Stomach smooth muscle (tissue), 2 donors: ENCODE measurements around the gene CDK6.
"Not testable (repeated sequence)": the region's sequence is repeated elsewhere in the genome, so short reads cannot be mapped to it uniquely, and the experiment has no call there.

Experiments
- H3K27ac ChIP-seq: one replicate; pipeline ENCODE4 v1.7.0; 2013; ENCODE audit warnings: mild to moderate bottlenecking, low read length, inconsistent platforms
- H3K27me3 ChIP-seq, 2 donors: one replicate each; pipeline ENCODE4 v1.7.0; 2013; ENCODE audit warnings: low read length in 2 of 2; ENCODE audit not compliant: insufficient read depth in 2 of 2, control insufficient read depth in 1 of 2
- H3K36me3 ChIP-seq, 2 donors: one replicate each; pipeline ENCODE4 v1.7.0; 2013; ENCODE audit warnings: low read length in 2 of 2; ENCODE audit not compliant: control insufficient read depth in 2 of 2, insufficient read depth in 2 of 2
- H3K4me1 ChIP-seq: one replicate; pipeline ENCODE4 v1.7.0; 2013; ENCODE audit warnings: low read length; ENCODE audit not compliant: control insufficient read depth, insufficient read depth
- H3K4me3 ChIP-seq, 2 donors: one replicate each; pipeline ENCODE4 v1.7.0; 2013; ENCODE audit warnings: low read length in 2 of 2
- H3K9ac ChIP-seq, 2 donors: one replicate each; pipeline ENCODE4 v1.7.0; 2013; ENCODE audit warnings: low read length in 2 of 2, mild to moderate bottlenecking in 1 of 2
- H3K9me3 ChIP-seq, 2 donors: one replicate each; pipeline ENCODE4 v1.7.0; 2013; ENCODE audit warnings: low read length in 2 of 2; ENCODE audit not compliant: control insufficient read depth in 2 of 2
- donor health status: healthy.
- donor health status: Pancreatic carcinoma.

Gene CDK6

DNA sequence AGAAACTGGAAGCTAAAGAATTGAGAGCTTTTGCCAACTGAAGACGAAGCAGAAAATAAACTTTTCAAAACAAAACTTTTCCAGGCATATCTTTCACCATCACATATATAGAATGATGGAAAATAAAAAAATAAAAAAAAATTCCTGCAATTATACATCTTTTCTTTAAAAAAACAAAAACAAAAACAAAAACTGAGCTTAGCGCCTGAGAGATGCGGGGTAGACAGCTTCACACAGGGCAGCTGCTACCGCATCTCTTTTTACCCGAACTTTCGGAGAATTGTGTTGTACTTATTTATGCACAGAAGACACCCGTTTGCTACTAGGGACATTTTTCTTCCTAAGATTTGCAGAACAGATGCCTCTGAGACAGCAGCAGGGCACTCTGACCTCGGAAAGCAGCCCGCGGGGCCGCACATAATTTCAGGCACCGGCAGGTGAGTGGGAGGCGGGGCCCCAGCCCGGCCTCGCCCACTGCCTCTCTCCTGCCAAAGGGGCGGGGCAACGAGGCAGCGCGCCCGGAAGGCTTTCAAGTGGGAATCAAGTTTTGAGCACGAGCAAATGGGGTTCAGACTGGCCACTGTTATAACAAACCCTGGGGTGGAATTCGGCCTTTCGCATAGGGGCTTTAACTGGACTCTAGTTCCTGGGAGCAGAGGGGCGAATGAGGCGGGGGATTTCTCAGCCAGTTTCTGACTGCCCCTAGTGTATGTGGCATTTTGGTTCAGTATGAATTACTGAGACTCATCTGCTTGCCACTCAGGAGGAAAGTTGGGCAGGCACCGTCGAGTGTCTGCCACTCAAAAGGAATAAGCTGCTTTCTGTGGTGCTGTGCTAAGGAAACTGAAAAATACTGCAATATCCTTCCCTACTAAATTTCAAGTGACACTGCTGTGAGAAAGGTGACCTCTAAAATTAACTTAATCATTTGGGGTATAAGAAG, 227.7 kb downstream of the CDK6 start:
- no peaks in the 10 kb centered on the region for H3K27me3 ChIP-seq
- H3K36me3 ChIP-seq = no peaks in the 10 kb centered on the region
- H3K4me3 ChIP-seq = no peak overlapping the region
- no peaks in the 10 kb centered on the region for H3K4me1 ChIP-seq
- no peaks in the 10 kb centered on the region for H3K9me3 ChIP-seq
- H3K27ac ChIP-seq = no peak overlapping the region
- no peak overlapping the region for H3K9ac ChIP-seq

DNA sequence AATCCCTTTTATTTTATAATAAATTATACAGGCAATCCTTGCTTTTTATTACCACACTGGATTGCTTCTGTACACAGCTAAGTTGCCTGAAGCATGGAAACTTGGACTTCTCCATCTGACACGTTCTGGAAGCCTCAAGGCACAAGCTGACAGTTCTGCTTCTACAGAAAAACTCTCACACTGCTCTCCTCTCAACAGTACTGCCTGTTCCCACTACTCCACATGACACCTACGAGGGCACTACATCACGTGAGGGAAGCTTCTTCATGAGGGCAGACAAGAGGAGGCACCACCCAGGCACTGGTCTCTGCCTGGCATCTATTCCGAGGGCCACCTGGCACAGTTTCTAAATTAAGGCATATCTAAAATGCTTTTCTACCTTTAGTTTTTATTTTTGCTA, 229.4 kb downstream of the CDK6 start:
- H3K27ac ChIP-seq = no peak overlapping the region
- H3K9ac ChIP-seq = no peak overlapping the region
- no peaks in the 10 kb centered on the region for H3K27me3 ChIP-seq
- H3K4me1 ChIP-seq = no peaks in the 10 kb centered on the region
- no peaks in the 10 kb centered on the region for H3K36me3 ChIP-seq
- H3K9me3 ChIP-seq = no peaks in the 10 kb centered on the region
- no peak overlapping the region for H3K4me3 ChIP-seq

DNA sequence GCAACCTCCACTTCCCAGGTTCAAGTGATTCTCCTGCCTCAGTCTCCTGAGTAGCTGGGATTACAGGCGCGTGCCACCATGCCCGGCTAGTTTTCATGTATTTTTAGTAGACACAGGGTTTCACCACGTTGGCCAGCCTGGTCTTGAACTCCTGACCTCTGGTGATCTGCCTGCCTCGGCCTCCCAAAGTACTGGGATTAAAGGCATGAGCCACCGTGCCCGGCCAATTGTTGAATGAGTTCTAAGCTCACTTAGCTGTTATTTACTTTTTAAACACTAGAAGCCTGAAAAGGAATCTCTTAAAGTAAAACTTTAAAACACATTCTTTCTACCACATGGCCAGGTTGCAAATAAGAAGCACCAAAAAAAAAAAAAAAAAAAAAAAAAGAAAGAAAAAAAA, 231.9 kb downstream of the CDK6 start:
- H3K27me3 ChIP-seq, H3K9ac ChIP-seq, H3K9me3 ChIP-seq, H3K27ac ChIP-seq, H3K36me3 ChIP-seq, H3K4me3 ChIP-seq, H3K4me1 ChIP-seq: not testable (repeated sequence)

DNA sequence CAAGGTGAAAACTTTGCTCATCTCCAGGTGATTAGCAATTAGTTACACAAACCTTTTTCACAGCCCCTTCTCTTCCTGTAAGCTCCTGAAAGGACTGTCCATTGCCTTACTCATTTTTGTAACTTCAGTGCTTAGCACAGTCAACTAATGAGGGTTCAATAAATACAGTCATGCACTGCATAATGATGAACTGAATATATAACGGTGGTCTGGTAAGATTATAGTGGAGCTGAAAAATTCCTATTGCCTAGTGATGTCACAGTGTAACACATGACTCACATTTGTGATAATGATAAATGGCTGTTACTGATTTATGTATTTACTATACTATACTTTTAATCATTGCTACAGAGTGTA, 233.3 kb downstream of the CDK6 start:
- H3K36me3 ChIP-seq = no peaks in the 10 kb centered on the region
- no peak overlapping the region for H3K9ac ChIP-seq
- no peak overlapping the region for H3K4me3 ChIP-seq
- no peaks in the 10 kb centered on the region for H3K9me3 ChIP-seq
- H3K27me3 ChIP-seq = no peaks in the 10 kb centered on the region
- H3K4me1 ChIP-seq = no peaks in the 10 kb centered on the region
- no peak overlapping the region for H3K27ac ChIP-seq

DNA sequence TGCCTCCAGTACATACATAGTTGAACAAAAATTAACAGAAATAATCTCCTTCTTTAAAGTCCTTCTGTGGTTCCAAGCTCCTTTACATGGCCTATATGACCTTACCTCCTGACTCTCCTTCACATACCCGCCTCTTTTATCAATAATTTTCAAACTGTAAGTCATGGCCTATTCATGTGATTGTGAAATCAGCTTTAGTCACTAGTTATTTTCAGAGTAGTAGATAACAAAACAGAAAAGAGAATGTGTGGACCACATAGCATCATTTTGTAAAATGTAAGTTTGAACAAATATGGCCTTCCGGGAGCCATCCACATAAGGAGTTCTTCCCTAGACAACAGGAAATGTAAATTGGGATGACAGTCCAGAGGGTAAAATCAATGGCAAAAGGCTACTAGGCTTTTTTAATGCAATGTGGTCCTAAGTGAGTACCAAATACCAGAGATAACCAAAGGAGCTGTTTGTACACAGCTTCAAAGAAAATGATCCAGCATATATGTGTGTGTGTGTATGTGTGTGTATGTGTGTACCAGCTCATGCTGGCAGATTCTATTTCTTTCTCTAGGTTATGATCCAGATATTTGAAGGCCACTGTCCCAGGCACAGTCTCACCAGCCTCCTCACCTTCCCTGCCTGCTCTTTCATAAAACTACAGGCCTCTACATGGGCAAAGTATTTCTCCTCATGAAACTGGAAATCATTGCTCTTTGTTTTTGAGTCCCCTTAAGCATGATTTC, 233.9 kb downstream of the CDK6 start:
- Histone ChIP-seq H3K4me1 (no peaks in the 10 kb centered on the region), H3K9me3 (no peaks in the 10 kb centered on the region), H3K27me3 (no peaks in the 10 kb centered on the region), H3K27ac (no peak overlapping the region), H3K36me3 (no peaks in the 10 kb centered on the region), H3K4me3 (no peak overlapping the region), H3K9ac (no peak overlapping the region)

DNA sequence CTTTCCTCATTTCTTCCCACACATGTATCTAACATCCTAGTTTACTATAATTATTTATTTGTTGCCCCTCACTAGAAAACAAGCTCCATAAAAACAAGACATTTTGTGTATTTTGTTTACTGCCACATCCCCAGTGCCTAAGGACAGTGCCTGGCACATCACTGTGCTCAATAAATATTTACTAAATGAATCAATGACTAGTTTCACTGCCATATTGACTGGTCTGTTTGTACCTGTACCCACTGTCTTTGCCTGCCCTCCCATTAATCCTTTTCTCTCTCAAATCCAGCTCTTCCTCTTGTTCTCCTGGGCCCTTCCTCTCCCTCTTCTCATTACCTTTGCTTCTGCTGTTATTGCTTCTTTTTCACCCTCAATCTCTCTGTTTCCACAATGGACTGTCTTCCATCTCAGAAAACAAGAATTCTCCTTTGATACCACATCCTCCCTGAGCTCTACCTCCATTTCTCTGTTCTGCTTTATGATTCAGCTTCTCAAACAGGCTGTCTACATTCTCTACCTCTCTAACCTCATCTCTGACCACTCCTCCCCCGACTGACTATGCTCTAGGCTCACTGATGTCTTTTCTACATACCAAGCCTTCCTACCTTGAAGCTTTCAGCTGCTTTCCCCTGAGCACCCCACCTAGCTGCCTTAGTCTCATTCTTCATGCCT, 237.9 kb downstream of the CDK6 start:
- H3K27me3 ChIP-seq = no peaks in the 10 kb centered on the region
- H3K4me3 ChIP-seq = no peak overlapping the region
- no peaks in the 10 kb centered on the region for H3K36me3 ChIP-seq
- H3K9me3 ChIP-seq = no peaks in the 10 kb centered on the region
- H3K4me1 ChIP-seq = no peaks in the 10 kb centered on the region
- no peak overlapping the region for H3K9ac ChIP-seq
- H3K27ac ChIP-seq = no peak overlapping the region

DNA sequence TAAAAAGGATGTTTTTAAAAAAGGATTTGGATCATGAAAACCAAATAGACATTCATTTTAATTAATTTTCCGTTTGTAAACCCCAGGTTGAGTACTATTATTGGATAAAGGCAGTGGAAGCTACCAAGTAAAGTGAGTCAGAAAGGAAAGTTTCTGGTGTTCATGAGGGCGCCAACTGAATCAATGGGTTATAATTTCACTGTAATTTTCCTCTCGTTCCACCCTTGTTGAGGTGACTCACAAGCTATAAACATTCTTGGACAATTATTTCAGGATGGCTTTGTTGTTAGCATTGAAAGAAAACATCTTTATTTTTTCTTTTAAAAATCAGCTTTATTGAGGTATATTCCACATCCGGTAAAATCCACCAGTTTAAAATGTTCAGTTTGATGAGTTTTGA, 241.1 kb downstream of the CDK6 start:
- no peak overlapping the region for H3K9ac ChIP-seq
- no peaks in the 10 kb centered on the region for H3K9me3 ChIP-seq
- no peak overlapping the region for H3K4me3 ChIP-seq
- peaks cover 3% of the 10 kb centered on the region for H3K4me1 ChIP-seq
- H3K36me3 ChIP-seq = no peaks in the 10 kb centered on the region
- H3K27ac ChIP-seq = no peak overlapping the region
- no peaks in the 10 kb centered on the region for H3K27me3 ChIP-seq

DNA sequence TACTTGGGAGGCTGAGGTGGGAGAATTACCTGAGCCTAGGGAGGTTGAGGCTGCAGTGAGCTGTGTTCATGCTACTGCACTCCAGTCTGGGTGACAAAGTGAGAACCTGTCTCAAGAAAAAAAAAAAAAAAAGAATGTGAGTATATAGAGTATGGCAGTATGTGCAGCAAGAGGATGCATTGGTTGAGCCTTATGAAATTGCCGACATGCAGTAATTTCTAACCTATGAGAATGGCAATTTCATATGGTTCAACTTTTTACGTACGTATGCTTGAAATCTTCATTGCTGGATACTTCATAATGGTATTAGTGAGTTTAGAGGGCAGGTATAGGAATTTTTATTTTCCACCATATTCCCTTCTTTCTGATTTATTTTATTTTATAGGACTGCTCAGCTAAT, 241.6 kb downstream of the CDK6 start:
- H3K27me3 ChIP-seq = no peaks in the 10 kb centered on the region
- no peak overlapping the region for H3K27ac ChIP-seq
- peaks cover 3% of the 10 kb centered on the region for H3K4me1 ChIP-seq
- no peaks in the 10 kb centered on the region for H3K9me3 ChIP-seq
- H3K9ac ChIP-seq = no peak overlapping the region
- no peaks in the 10 kb centered on the region for H3K36me3 ChIP-seq
- no peak overlapping the region for H3K4me3 ChIP-seq

DNA sequence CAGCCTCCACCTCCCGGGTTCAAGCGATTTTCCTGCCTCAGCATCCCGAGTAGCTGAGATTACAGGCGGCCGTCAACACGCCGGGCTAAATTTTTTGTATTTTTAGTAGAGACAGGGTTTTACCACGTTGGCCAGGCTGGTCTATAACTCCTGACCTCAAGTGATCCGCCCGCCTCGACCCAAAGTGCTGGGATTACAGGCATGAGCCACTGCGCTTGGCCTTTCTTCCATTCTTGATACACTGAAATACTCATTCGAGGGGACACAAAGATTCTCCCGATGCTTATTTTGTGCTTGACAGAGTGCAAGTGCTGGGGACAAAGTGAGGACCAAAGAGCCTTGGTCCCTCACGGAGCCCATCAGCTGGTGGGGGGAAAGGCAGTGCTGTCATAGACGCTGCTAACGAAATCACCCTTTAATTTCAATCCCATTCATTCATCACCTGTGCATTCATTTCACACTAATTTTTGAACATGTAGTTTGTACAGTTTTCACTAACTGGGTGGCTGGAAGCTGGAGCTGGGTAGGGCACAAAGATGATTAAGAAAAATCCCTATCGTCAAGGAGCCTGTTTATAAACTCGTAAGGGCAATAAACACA, 245.6 kb downstream of the CDK6 start:
- Histone ChIP-seq H3K27ac (no peak overlapping the region), H3K36me3 (no peaks in the 10 kb centered on the region), H3K4me1 (peaks cover 14% of the 10 kb centered on the region), H3K4me3 (peak overlapping the region; percentile 39 to 97), H3K9ac (peak overlapping the region in 1 of 2 donors; percentile 89), H3K27me3 (no peaks in the 10 kb centered on the region), H3K9me3 (no peaks in the 10 kb centered on the region)

DNA sequence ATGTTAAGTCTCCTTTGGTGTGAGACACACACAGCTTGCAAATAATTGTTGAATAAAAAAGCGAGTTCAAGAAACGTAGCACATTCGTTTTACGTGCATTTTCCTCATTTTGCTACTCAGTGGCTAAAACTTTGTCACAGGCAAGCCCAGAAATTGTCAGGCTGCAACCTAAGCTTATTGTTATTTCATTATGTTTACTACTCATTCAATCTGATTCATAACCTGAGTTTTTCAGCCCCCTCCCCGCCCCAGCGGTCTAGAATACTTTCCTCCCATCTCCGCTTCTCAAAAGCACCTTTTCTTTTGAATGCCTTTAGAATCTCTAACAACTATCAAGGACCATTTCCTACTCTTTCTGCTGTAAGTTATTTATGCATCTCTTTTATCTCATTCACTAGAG, 247.3 kb downstream of the CDK6 start:
- H3K36me3 ChIP-seq = no peaks in the 10 kb centered on the region
- H3K27me3 ChIP-seq = no peaks in the 10 kb centered on the region
- peak overlapping the region; percentile 84 to 97 for H3K4me3 ChIP-seq
- peak overlapping the region; percentile 77 to 89 for H3K9ac ChIP-seq
- peaks cover 14% of the 10 kb centered on the region for H3K4me1 ChIP-seq
- no peaks in the 10 kb centered on the region for H3K9me3 ChIP-seq
- H3K27ac ChIP-seq = peak overlapping the region; percentile 86
